Measurements from ENCODE around the gene CELF1. TPM values are rescaled to one million over a fixed set of nuclear protein-coding genes. Genes with fewer than 3 reads are reported as not detected.

CELF1 gene
- total RNA-seq, 1 donor from 2014 or later, result 125 TPM

DNA sequence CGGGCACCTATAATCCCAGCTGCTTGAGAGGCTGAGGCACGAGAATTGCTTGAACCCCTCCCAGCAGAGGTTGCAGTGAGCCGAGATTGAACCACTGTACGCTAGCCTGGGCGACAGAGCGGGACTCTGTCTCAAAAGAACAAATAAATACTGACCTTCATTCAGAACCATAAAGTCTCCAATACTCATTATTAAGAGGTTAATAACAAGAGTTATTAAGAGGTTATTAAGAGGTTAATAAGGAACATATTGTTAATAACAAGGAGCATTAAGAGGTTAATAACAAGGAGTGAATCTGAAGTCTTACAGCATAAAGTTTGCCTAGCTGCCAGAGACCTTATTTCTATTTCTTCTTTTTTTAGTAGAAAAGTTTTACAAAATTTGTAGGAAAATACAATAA, 7.6 kb downstream of the CELF1 start:
- no peak overlapping the region for H3K4me3 Mint-ChIP-seq
- DNase-seq (ENCODE audit: extremely low spot score, unreplicated experiment), result no peak

DNA sequence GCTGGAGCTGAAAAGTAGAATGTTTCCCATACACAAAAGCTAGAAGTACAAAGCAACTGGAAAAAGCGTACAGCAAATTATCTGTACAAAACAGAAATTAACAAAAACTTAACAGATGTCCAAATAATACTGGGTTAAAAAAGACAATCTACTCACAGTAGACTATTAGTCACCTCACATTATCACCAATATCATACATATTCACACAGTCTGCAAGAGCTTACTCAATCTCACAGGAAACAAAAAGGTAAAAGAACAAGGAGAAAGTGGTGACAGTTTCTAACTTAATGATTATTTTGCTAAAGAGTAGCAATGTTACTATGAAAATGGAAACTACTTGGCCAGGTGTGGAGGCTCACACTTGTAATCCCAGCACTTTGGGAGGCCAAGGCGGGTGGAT, 11.9 kb downstream of the CELF1 start:
- H3K36me3 Mint-ChIP-seq, result peaks cover 15% of the 10 kb centered on the region
- H3K4me3 Mint-ChIP-seq, result no peak overlapping the region
- no peak for DNase-seq (ENCODE audit: extremely low spot score, unreplicated experiment)
- H3K9me3 Mint-ChIP-seq, result no peaks in the 10 kb centered on the region
- H3K4me1 Mint-ChIP-seq (ENCODE audit: unreplicated experiment), result peaks cover 30% of the 10 kb centered on the region
- H3K27ac Mint-ChIP-seq, result peak overlapping the region; percentile 79
- H3K27me3 Mint-ChIP-seq, result no peaks in the 10 kb centered on the region
- TF ChIP-seq, protein P1, sequence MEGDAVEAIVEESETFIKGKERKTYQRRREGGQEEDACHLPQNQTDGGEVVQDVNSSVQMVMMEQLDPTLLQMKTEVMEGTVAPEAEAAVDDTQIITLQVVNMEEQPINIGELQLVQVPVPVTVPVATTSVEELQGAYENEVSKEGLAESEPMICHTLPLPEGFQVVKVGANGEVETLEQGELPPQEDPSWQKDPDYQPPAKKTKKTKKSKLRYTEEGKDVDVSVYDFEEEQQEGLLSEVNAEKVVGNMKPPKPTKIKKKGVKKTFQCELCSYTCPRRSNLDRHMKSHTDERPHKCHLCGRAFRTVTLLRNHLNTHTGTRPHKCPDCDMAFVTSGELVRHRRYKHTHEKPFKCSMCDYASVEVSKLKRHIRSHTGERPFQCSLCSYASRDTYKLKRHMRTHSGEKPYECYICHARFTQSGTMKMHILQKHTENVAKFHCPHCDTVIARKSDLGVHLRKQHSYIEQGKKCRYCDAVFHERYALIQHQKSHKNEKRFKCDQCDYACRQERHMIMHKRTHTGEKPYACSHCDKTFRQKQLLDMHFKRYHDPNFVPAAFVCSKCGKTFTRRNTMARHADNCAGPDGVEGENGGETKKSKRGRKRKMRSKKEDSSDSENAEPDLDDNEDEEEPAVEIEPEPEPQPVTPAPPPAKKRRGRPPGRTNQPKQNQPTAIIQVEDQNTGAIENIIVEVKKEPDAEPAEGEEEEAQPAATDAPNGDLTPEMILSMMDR (conservative IDR thresholded peaks at IDR 0.05), result no peak

More for the DNA sequence above, 7.6 kb downstream of the CELF1 start:
- Mint-ChIP-seq H3K4me1 (ENCODE audit: unreplicated experiment) (peaks cover 20% of the 10 kb centered on the region), H3K27me3 (no peaks in the 10 kb centered on the region), H3K27ac (no peak overlapping the region), H3K9me3 (no peaks in the 10 kb centered on the region), H3K36me3 (peaks cover 15% of the 10 kb centered on the region)
- TF ChIP-seq, protein P1 (conservative IDR thresholded peaks at IDR 0.05), result no peak

DNA sequence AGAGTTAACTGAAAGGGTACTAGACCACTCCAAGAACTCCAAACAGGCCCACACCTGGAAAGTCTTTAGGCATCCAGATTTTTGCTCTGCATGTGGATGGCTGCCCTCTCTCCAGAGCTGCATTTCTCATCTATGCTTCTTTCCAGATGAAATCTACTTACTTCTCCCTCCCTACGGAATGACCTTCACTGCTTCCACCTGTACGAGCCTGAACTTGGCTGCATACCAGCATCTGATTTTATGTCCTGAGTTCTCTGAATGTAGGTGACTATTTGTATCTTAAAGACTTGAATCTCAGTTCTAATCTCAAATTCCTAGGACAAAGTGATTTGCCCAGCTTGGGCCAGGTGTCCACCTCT, 13.3 kb downstream of the CELF1 start:
- H3K27ac Mint-ChIP-seq, result peak overlapping the region; percentile 79
- H3K9me3 Mint-ChIP-seq, result no peaks in the 10 kb centered on the region
- peaks cover 36% of the 10 kb centered on the region for H3K4me1 Mint-ChIP-seq (ENCODE audit: unreplicated experiment)
- H3K36me3 Mint-ChIP-seq, result peaks cover 19% of the 10 kb centered on the region
- H3K27me3 Mint-ChIP-seq, result no peaks in the 10 kb centered on the region
- DNase-seq (ENCODE audit: extremely low spot score, unreplicated experiment), result no peak
- TF ChIP-seq, protein P1 (conservative IDR thresholded peaks at IDR 0.05), result peak; percentile 26
- no peak overlapping the region for H3K4me3 Mint-ChIP-seq

DNA sequence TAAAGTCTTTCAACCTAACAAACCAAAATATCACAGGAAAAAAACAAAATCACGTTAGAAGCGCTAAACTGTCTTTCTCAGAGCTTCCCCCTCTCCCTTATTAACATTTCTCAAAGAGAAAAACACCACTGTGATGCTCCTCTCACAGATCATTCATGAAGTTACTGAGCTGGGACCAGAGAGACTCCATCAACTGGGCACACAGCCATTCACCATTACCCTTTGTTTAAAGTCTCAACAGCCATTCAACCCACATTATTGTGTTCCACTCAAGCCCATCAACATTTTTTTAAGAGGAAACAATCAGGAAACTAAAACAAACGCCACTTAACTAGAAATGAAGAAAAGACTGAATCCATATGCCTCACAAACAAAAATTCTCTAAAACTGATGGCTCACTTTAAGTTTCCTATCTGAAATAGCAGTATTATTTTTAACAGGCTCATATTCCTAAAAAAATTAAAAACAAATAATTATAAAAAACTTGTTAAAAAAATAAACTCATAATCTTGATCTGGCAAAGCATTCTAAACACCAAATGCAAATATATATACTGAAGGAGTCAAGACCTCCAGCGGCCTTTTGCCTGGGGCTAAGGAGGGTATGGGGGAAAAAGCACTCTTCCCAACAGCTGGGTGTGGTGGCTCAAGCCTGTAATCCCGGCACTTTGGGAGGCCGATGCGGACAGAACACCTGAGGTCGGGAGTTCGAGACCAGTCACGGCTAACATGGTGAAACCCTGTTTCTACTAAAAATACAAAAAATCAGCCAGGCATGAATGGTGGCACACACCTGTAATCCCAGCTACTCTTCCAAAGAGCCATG, 14.0 kb downstream of the CELF1 start:
- H3K27me3 Mint-ChIP-seq, result no peaks in the 10 kb centered on the region
- peaks cover 33% of the 10 kb centered on the region for H3K4me1 Mint-ChIP-seq (ENCODE audit: unreplicated experiment)
- TF ChIP-seq, protein P1 (conservative IDR thresholded peaks at IDR 0.05), result no peak
- peak overlapping the region; percentile 79 for H3K27ac Mint-ChIP-seq
- peaks cover 15% of the 10 kb centered on the region for H3K36me3 Mint-ChIP-seq
- H3K9me3 Mint-ChIP-seq, result no peaks in the 10 kb centered on the region
- DNase-seq (ENCODE audit: extremely low spot score, unreplicated experiment), result no peak
- H3K4me3 Mint-ChIP-seq, result no peak overlapping the region

DNA sequence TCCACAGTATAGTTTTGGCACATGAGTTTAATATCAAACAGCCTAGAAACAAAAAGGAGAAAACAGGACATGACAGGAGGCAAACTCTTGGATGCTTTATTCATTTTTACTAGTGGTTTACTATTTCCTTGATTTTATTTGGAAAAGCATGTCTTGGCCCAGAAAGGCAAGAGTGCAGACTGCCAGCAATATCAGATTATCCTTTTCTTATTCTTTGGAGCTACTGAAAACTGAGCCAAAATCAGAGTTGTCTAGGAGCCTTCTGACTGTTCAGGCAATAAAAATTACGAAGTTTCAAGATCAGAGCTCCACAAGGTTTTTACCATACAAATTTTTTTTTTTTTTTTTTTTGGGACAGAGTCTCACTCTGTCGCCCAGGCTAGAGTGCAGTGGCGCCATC, 16.0 kb downstream of the CELF1 start:
- H3K27ac Mint-ChIP-seq, result no peak overlapping the region

More for the DNA sequence above, 16.0 kb downstream of the CELF1 start:
- Mint-ChIP-seq H3K9me3 (no peaks in the 10 kb centered on the region), H3K4me3 (no peak overlapping the region), H3K27me3 (no peaks in the 10 kb centered on the region), H3K36me3 (peaks cover 15% of the 10 kb centered on the region), H3K4me1 (ENCODE audit: unreplicated experiment) (peaks cover 37% of the 10 kb centered on the region)
- TF ChIP-seq, protein P1 (conservative IDR thresholded peaks at IDR 0.05), result no peak
- no peak for DNase-seq (ENCODE audit: extremely low spot score, unreplicated experiment)
